NCI-H2171 (cell line): ENCODE measurements around the gene NBPF4.
"Not testable (repeated sequence)": the region's sequence is repeated elsewhere in the genome, so short reads cannot be mapped to it uniquely, and the experiment has no call there.

Experiments
- DNase-seq: peaks from one replicate; lab custom pipeline; 2025; lab: John Stamatoyannopoulos, UW

The NBPF4 gene, protein sequence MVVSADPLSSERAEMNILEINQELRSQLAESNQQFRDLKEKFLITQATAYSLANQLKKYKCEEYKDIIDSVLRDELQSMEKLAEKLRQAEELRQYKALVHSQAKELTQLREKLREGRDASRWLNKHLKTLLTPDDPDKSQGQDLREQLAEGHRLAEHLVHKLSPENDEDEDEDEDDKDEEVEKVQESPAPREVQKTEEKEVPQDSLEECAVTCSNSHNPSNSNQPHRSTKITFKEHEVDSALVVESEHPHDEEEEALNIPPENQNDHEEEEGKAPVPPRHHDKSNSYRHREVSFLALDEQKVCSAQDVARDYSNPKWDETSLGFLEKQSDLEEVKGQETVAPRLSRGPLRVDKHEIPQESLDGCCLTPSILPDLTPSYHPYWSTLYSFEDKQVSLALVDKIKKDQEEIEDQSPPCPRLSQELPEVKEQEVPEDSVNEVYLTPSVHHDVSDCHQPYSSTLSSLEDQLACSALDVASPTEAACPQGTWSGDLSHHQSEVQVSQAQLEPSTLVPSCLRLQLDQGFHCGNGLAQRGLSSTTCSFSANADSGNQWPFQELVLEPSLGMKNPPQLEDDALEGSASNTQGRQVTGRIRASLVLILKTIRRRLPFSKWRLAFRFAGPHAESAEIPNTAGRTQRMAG

DNA sequence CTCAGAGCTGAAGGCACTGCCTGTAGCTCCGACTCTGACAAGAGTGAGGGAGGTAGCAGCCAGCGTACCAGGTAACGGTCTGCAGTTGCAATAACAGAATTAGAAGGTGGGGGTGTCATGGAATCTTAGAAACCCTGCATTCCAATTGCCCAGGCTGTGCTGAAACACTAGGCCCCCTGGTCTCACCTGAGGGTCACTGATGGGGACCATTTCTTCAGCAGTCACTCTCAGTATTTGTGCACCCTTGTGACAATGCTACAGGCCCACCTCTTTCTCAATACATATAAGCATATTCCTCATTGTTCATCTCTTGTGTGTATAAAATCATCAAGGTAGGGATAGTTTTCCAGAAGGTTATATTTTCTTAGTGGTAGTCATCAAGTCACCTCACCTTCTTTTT, at the start of gene NBPF4:
Gene NBPF4, minus strand, starts transcription at position 101 of the 400 bp plus-strand sequence. CDS start 315 bp downstream, outside the sequence.
- DNase-seq: not testable (repeated sequence)

DNA sequence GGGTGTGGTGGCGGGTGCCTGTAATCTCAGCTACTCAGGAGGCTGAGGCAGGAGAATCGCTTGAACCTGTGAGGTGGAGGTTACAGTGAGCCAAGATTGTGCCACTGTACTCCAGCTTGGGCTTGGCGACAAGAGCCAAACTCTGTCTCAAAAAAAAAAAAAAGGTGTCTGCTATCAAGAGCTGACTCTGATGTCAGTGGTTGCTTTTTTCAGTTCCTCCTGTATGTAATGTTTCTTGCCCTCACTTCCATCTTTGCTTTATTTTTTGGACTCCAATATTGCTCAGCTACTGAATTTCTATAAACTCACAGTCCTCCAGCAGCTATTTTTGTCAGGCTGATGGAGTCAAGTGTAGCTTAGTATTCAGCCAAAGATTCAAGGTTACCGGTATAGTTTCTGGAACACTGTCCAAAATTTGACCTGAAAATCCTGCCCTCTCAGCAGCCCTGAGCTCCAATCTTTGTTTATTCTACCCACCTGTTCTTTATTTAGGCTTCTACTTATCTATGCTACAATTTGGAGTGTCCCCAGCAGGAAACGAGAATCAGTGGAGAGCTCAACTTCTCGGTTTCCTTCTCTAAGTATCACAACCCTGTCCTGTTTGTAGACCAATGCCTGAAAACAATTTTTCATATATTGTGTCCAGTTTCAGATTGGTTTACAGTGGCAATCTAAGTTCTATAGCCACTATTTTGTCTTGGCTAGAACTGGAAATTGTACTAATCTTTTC, 38.8 kb upstream of the NBPF4 start:
- not testable (repeated sequence) for DNase-seq

DNA sequence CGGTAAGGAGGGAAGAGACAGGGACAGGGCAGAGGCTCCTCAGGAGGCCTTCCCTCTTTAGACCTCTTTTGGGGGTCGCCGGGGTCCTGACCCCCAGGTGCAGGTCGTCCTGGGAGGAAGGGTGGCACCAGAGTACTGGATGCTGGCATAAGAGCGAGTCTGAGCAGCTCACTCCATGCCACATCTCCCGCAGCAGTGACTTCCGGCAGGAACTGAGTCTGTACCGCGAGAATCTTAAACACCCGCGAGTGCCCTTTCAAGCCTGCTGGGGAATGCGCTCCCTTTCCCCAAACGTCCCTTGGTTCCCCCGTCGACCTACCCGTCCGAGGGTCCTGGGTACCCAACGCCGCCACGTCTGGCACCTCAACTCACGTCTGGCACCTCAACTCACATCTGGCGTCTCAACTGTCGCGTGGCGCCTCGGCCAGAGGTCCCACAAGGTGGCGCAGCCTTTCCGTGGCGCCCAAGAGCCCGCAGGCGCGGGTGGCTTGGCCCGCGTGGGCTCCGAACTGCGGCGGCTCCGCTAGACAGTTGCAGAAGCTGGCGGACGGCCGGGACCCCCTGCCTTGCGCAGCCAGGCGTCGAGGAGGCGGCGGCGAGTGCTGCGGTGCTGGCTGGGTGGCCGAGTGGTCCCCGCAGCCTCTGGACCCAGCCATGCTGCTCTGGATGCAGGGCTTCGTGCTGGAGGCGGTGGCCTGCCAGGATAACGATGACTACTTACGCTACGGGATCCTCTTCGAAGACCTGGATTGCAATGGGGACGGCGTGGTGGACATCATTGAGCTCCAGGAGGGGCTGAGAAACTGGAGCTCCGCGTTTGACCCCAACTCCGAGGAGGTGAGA, 28.8 kb upstream of the NBPF4 start:
- DNase-seq: not testable (repeated sequence)

DNA sequence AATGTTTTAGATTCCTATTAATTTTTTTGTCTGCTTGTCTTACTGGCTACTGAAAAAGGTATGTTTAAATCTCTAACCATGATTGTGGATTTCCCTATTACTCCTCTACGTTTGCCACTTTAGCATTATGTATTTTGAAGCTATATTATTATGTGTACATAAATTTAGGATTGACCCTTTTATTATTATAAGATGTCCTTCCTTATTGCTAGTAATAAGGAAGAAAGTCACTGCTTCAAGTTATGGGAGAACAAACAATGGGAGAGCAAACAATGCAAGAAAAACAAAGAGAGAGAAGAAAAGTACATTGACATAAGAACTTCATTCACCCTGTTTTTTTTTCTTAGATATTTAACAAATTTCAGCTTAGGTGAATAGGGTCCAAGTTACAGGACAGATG, 23.2 kb upstream of the NBPF4 start:
- DNase-seq: not testable (repeated sequence)

DNA sequence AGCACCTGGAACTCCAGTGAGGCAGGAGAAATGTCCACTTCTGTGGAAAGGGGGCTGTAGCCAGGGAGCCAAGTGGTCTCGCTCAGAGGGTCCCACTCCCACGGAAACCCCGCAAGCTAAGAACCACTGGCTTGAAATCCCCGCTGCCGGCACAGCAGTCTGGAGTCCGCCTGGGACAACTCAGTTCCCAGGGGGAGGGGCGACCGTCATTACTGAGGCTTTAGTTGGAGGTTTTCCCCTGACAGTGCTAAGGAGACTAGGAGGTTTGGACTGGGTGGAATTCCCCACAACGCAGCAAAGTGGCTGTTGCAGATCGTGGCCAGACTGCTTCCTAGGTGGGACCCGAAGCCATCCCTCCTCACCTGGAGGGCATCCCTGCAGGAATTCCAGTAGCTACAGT, 18.1 kb upstream of the NBPF4 start:
- not testable (repeated sequence) for DNase-seq

DNA sequence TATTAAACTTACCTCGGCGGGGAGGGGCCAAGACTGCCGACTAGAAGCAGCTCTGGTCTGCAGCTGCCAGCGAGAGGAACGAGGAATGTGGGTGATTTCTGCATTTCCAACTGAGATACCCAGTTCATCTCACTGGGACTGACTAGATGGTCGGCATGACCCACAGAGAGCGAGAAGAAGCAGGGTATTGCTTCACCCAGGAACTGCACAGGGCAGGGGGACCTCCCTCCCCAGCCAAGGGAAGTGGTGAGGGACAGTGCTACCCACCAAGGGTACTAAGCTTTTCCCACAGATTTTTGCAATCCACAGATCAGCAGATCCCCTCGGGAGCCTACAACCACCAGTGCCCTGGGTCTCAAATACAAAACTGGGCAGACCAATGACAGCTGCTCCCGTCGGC, 17.6 kb upstream of the NBPF4 start:
- not testable (repeated sequence) for DNase-seq

DNA sequence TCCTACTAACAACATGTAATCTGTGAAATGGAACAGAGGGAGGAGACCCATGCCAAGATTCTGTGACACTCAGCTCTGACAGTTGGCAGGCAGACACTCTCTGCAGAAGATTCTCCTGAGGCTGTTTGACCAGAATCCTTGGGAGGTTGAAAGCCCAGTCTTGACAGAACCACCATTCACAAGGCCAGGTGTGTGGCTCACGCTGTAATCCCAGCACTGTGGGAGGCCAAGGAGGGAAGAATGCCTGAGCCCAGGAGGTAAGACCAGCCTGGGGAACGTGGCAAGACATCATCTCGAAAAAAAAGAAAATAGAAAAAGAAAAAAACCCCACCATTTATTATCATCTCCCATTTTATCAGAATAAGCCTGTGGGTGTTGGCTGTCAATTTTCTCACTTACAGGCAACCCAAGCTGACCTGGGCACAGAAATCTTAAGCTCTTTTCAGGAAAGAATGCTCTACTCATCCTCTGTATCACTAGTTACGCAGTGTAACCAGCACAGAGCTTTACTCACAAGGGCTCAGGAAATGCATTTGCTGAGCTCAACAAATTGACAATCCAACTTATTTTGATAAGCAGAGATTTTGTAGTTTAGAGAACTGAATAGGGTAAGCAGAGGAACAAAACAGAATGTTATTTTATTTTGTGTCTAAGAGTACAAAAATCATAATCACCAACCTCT, 16.8 kb upstream of the NBPF4 start:
- DNase-seq: not testable (repeated sequence)

DNA sequence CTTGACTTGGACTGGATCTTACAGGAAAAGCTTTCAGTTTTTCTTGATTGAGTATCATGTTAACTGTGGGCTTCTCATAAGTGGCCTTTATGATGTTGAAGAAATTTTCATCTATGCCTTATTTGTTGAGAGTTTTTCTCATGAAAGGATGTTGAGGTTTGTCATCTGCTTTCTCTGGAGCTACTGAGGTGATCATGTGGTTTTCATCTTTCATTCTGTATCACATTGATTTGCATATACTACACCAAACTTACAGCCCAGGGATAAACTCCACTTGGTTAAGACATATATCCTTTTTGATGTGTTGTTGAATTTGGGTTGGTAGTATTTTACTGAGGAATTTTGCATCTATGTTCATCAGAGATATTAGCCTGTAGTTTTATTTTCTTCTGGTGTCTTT, 11.6 kb upstream of the NBPF4 start:
- not testable (repeated sequence) for DNase-seq

DNA sequence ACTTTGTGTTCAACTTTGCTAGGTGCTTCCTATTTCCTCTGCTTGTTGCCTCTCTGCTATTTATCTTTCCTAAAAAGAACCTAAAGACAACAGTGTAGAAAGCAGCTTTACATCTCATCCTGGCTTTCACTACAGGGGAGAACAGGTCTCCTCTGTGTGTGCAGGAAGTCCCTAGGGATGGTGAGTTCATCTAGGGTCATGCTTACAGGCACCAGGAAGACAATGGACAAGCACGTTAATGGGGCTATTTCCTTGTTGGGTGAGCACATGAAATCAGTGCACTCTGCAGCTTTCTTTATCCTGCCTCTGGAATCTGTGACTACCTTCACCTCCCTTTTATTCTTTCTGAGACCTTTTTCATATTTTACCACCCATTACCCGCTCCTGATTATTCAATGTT, 4.5 kb downstream of the NBPF4 start:
- not testable (repeated sequence) for DNase-seq

DNA sequence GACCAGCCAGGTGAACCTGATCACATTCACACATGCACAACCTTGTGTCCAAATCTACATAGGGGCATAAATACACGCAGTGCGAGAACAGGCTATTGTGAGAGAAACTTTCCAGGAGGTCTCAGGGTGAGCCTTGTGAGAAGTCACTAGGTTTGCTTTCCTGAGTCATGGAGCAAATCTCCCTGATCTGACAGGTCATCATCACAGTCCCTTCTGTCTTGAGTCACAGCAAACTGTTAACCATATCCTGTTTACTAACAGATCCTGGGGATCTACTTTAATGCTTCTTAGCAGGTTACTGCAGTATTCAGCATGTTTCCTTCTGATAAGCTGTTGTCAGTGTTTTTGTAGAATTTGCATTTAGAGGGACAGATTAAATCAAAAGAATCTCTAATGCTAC, 8.6 kb downstream of the NBPF4 start:
- not testable (repeated sequence) for DNase-seq

DNA sequence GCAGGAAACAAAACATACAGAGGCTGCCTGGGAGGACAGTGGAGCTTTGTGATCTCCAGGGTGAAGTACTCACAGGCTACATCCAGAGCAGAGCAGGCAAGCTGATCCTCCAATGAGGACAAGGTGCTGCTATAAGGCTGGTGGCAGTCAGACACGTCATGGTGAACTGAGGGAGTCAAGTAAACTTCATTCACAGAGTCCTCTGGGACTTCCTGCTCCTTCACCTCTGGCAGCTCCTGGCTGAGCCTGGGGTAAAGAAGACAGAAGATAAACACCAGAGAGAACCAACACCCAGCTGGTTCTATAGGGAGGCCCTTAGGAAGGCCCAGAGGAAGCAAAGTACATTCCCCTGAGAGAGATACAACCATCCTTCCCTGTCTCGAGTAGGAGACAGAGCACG, 11.7 kb downstream of the NBPF4 start:
- not testable (repeated sequence) for DNase-seq

DNA sequence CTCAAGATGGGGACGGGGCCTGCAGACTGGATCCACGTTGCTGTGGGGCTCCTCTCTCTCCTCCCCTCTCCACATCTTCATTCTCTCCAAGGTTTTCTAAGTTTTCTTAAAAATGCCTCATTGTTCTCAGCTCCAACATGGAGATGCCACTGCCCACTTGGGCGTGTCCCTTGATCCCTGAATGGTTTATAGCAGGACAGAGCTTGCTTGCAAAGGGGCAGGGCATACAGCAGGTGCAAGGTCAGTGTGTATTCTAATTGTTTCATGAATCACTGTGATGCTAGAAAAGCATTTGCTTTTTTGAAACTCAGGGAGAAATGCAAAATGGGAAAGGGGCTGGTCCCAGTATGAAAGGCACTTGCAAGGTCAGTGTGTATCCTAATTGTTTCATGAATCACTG, 13.9 kb downstream of the NBPF4 start:
- DNase-seq: not testable (repeated sequence)

DNA sequence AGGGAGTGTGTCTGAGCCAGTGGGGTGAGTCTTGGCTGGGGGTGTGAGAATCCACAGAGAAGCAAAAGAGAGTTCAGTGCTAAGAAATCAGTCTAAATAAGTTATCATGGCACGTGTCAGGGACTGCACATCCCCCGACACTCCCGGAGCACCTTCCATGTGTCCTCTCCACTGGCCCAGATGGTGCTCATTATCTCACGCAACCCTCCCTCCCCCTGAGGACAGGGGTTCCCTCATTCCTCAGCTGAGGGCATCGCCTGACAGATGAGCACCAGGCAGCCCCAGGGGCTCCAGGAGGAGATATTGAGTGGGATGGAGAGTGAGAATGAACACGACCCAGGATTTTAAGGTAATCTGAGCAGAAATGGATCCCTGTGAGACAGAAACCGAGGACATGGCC, 16.1 kb downstream of the NBPF4 start:
- DNase-seq: not testable (repeated sequence)

DNA sequence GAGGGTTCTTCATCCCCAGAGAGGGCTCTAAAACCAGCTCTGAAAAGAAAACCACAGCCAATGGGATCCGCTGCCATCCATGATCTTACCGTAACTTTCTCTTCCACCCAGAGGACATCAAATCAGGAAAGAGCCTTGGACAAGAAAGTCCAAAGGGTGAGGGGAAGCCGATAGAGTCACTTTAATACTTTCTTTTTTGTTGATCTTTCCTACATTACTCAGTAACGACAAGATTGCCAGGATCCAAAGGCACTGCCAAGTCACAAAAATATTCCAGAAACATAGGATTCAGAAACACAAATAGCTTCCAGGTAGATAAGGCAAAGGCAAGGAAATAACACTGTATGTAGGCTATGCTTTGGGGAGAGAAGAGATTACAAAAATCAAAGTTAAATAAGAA, 17.0 kb downstream of the NBPF4 start:
- not testable (repeated sequence) for DNase-seq

DNA sequence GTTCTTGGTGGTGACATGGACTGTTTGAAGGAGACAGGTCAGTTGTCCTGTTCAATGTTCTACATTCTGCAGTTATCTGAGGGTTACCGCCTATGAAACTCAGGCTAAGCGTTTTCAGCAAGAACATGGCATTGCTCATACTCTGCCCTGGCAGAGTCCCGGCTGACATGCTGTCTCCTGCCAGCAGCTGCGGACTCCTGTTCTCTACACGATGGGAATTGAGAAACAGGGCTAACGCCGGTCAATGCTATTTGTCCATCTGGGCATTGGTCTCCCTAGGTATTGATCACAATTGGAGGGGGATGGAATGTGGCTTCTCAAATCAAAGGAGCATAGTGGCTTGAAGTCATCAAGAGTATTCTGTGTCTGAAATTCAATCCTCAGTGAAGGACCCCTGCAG, 20.6 kb downstream of the NBPF4 start:
- DNase-seq: not testable (repeated sequence)

DNA sequence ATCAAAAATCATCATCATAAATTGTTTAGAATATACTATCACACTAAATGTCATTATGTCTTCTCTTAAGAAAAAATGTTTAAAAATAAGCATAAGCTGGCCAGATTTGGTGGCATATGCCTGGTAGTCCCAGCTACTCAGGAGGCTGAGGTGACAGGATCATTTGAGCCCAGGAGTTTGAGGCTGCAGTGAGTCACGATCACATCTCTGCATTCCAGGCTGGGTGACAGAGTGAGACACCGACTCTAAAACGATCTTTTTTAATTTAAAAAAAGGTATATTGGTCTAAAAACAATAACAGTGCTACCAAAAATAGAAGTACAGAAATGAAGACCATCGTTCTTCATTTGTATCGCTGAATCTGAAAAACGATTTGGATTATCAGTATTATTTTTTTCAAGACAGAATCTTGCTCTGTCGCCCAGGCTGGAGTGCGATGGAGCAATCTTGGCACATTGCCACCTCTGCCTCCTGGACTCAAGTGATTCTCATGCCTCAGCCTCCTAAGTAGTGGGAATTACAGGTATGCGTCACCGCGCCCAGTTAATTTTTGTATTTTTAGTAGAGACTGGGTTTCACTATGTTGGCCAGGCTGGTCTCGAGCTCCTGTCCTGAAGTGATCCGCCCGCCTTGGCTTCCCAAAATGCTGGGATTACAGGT, 26.2 kb downstream of the NBPF4 start:
- not testable (repeated sequence) for DNase-seq

DNA sequence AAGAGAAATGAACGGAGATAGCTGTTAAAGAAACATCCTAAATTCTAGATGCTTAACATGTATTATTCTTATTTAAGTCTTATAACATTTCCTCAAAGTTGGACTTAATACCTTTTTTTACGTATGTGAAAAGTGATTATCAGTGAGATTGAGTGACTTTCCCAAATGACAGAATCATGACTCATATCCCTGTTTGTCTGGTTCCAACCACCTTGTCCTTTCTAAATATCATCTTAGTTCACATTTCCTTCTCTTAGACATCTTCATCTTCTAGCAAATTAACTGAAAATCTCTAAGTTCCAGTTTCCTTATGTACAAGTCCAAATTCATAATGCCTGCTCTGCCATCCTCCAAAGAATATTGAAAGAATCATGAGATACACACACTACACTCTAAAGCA, 26.9 kb downstream of the NBPF4 start:
- not testable (repeated sequence) for DNase-seq

DNA sequence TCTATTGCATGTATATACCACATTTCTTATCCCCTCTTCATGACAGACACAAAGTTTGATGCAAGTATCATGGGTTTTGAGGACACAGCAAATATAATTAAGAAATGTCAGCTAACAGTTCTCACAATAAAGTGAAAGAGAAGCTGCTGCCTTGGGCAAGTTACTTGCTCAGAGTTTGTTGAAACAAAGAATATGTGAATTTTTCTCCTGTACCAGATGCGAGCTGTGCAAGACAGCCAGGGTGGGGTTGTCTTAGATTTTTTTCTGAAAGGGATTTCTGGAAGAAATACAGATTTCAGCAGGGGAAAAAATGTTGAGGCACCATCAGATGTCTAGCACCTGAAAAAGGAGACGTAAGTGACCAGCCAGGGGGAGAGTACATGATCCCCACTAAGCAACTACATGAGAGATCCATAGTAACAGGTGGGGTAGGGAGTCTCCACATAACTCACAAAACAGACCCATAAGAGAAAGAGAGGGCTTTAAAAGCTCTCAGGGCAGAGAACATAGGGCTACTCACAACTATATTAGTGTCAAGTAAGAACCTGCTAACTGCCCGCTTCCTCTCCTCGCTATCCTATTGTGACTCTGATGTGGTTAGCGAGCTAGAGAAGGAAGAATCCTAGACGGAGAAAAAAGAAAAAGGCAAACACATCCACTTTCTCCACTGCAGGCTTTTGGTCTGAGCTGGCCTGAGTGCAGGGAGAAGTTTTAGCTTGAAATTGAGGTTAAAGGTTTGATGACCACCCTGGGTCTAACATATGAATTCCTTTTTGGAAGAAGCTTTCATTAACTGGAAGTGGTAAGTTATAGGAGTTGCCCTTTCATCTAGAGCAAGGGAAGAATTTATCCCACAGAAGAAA, 27.6 kb downstream of the NBPF4 start:
- not testable (repeated sequence) for DNase-seq

DNA sequence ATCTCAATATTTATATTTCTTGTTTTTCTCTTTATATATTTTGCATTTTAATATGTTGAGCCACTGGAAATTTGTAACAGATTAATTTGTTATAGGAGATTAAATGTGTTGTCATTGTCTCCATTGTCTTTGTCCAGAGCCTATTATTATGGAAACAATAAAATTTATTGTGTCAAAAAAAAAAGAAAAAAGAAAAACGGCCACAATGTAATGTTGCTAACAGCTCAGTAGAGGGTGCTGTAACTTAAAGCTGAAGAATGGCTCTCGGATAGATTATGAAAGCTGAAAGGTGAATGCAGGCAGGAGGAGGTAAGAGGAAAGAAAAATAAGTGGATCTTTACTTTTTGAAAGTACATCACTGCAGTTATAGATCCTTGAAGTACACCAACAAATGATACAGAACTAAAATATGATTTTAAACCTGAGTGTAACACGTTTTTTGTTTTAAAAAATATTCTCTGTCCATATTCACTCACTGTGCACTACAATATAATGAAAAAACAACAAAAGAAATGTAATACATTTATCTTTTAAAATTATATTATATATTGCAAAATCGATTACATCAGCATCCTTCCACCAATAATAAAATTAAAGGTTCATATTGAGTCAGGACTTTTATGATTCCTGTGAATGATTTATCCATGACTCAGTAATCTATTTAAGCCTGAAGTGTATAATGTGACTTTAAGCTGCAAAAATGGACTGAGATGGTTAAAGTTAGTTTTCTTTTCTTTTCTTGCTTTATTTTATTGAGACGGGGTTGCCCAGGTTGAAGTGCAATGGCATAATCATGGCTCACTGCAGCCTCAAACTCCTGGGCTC, 29.0 kb downstream of the NBPF4 start:
- peak; percentile 28 for DNase-seq
